SH-SY5Y (cell line): ENCODE results near the gene ADAMTS2.

Source experiments
- GATA2 ChIP-seq: IDR thresholded peaks from 2 replicates; pipeline ENCODE4 v1.6.1; 2011; ENCODE audit warnings: mild to moderate bottlenecking, low read depth, low read length
- GATA3 ChIP-seq: IDR thresholded peaks from 2 replicates; pipeline ENCODE4 v1.6.1; 2011; ENCODE audit warnings: low read depth, mild to moderate bottlenecking, low read length, moderate library complexity

- TF ChIP-seq GATA2 (no peak), GATA3 (no peak)
Measured at GRCh38 chr5:179238628-179238970, 106.7 kb downstream of the ADAMTS2 start.
